Measurements from ENCODE around the gene SPIRE2.

Gene SPIRE2

DNA sequence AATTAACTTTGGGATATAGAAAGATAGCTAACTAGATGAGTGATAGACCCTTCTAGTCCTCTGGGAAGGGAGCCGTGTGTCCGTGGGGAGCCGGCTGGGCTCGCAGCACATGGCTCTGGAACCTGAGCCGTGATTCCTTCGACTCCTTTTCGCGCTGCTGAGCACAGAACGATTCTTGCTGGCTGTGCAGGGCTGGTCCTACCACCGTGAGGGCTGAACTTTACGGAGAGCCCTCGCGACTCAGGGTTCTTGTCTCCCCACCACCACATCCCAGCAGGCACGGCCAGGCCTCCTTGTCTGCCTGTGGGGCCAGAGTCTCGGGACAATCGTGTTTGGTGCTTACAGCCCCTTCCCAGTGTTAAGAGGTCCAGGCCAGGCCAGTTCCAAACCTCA lies 31.3 kb downstream of the SPIRE2 start:
- no peaks in the 10 kb centered on the region for H3K9me3 ChIP-seq (replicated peaks; ENCODE audit: low read length)
- no peaks in the 10 kb centered on the region for H3K27me3 ChIP-seq (ENCODE audit: control insufficient read depth, insufficient read depth, low read length)
- no peak overlapping the region for H3K9ac ChIP-seq (ENCODE audit: low read depth, low read length)
- H3K4me3 ChIP-seq (ENCODE audit: low read length): no peak overlapping the region
- no peaks in the 10 kb centered on the region for H3K36me3 ChIP-seq (ENCODE audit: insufficient read depth, low read length)
- H3K4me2 ChIP-seq (ENCODE audit: low read length): no peak overlapping the region
- peaks cover 13% of the 10 kb centered on the region for H3K4me1 ChIP-seq (ENCODE audit: control insufficient read depth, insufficient read depth, low read length)

DNA sequence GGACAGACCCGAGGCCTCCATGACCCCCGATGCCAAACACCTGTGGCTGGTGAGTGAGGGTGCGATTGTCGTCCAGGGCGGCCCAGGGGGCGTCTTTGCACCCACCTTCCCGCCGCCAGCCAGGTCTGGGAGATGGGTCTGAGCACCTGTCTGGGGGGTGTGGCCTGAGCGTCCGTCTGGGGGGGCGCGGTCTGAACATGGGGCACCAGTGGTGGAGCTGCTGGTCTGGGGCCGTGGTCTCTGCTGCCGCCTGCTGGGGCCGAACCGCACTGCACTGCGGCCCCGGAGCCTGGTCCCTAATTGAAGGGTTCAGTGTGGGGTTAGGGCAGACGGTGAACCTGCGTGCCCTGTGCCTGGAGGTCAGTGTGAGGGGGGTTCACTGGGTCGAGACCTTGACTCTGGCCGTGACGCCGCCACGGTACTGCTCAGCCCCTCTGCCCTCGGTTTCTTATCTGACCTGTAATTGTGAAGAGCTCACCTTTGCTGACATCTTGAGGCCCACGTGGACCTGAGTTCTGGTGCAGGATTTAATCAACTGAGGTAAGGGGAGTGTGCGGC lies 32.6 kb downstream of the SPIRE2 start:
- Histone ChIP-seq H3K9ac (ENCODE audit: low read depth, low read length) (no peak overlapping the region), H3K36me3 (ENCODE audit: insufficient read depth, low read length) (no peaks in the 10 kb centered on the region), H3K4me1 (ENCODE audit: control insufficient read depth, insufficient read depth, low read length) (peaks cover 15% of the 10 kb centered on the region), H3K27me3 (ENCODE audit: control insufficient read depth, insufficient read depth, low read length) (no peaks in the 10 kb centered on the region), H3K9me3 (replicated peaks; ENCODE audit: low read length) (no peaks in the 10 kb centered on the region), H3K4me2 (ENCODE audit: low read length) (no peak overlapping the region), H3K4me3 (ENCODE audit: low read length) (no peak overlapping the region)

DNA sequence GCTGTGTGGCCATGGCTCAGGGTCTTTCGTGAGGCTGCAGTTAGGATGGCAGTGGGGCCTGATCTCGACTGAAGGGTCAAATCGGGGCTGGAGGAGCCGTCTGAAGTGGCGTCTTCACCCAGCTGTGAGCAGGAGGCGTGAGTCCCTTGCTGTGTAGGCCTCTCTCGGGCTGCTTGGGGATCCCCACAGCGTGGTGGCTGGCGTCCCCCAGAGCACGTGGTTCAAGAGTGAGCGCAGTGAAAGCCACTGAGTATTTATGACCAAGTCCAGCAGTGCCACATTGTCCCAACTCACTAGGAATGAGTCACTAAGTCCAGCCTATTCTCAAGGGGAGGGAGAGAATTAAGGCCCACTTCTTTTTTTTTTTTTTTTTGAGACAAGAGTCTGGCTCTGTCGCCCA lies 33.4 kb downstream of the SPIRE2 start:
- H3K9ac ChIP-seq (ENCODE audit: low read depth, low read length): no peak overlapping the region
- H3K9me3 ChIP-seq (replicated peaks; ENCODE audit: low read length): no peaks in the 10 kb centered on the region
- no peak overlapping the region for H3K4me2 ChIP-seq (ENCODE audit: low read length)
- no peak overlapping the region for H3K4me3 ChIP-seq (ENCODE audit: low read length)
- H3K27me3 ChIP-seq (ENCODE audit: control insufficient read depth, insufficient read depth, low read length): no peaks in the 10 kb centered on the region
- H3K36me3 ChIP-seq (ENCODE audit: insufficient read depth, low read length): no peaks in the 10 kb centered on the region
- H3K4me1 ChIP-seq (ENCODE audit: control insufficient read depth, insufficient read depth, low read length): peaks cover 15% of the 10 kb centered on the region

DNA sequence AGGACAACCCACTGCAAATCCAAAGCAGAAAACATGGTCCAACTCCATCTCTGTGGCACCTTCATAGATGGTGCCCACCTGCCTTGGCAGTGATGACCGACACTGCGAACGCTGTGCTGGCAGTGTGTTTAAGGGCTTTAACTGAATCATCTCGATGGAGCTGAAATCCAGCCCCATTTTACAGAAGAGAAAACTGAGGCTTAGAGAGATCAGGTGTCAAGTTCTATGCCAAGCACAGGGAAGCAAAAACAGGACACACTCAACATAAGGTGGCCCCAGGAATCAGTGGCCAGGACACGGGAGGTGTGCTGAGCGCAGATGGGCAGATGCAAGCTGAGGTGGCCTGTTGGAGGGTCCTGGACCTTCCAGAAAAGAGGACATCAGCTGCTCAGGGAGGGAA lies 34.5 kb downstream of the SPIRE2 start:
- Histone ChIP-seq H3K4me1 (ENCODE audit: control insufficient read depth, insufficient read depth, low read length) (peaks cover 15% of the 10 kb centered on the region), H3K9me3 (replicated peaks; ENCODE audit: low read length) (no peaks in the 10 kb centered on the region), H3K27me3 (ENCODE audit: control insufficient read depth, insufficient read depth, low read length) (no peaks in the 10 kb centered on the region), H3K9ac (ENCODE audit: low read depth, low read length) (no peak overlapping the region), H3K4me2 (ENCODE audit: low read length) (no peak overlapping the region), H3K4me3 (ENCODE audit: low read length) (no peak overlapping the region), H3K36me3 (ENCODE audit: insufficient read depth, low read length) (no peaks in the 10 kb centered on the region)

DNA sequence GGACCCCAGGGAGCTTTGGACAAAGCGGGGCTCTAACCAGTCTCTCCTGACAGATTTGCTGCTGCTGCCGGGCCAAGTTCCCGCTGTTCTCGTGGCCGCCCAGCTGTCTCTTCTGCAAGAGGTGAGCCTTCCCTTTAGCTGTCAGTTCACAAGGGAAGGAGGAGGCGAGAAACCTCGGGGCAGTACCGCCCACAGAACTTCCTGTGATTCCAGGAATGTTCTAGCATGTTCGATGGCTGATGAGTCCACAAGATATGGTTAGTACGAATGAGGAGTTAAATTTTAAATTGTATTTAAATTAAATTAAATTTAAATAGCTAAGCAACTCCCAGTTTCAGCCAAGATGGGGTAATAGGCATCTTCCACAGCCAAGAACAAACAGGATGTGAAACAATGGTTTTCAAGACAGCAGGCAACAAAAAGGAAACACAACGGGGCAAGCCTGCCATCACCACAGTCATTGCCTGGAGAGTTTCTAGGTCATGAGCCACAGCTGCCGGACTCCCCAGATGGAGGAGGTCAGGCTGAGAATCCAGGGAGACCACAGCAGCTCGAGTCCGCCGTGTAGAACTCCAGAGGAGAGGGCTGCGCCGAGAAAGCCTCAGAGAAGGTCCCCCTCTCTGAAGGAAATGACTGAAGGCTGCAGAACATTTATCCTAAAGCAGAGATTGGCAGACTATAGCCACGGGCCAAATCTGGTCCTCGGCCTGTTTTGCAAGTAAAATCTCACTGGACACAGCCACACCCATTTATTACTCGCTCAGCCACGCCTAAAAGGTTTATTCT lies 35.7 kb downstream of the SPIRE2 start:
- no peak overlapping the region for H3K4me3 ChIP-seq (ENCODE audit: low read length)
- H3K27me3 ChIP-seq (ENCODE audit: control insufficient read depth, insufficient read depth, low read length): no peaks in the 10 kb centered on the region
- peaks cover 15% of the 10 kb centered on the region for H3K4me1 ChIP-seq (ENCODE audit: control insufficient read depth, insufficient read depth, low read length)
- H3K36me3 ChIP-seq (ENCODE audit: insufficient read depth, low read length): no peaks in the 10 kb centered on the region
- no peak overlapping the region for H3K9ac ChIP-seq (ENCODE audit: low read depth, low read length)
- H3K9me3 ChIP-seq (replicated peaks; ENCODE audit: low read length): no peaks in the 10 kb centered on the region
- no peak overlapping the region for H3K4me2 ChIP-seq (ENCODE audit: low read length)

DNA sequence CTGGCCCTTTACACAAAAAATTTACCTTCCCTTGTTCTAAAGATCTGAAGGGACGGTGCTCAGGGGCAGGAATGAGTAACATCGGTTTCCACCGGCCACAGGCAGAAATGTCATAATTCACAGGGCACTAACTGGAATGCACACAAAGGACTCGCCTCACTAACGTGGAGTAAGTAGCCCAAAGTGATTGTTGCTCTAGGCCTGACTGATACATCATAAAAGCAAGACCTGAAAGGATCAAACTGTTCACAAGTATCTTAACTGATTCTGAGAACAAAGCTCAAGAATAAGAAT lies 36.2 kb downstream of the SPIRE2 start:
- Histone ChIP-seq H3K27me3 (ENCODE audit: control insufficient read depth, insufficient read depth, low read length) (no peaks in the 10 kb centered on the region), H3K9ac (ENCODE audit: low read depth, low read length) (no peak overlapping the region), H3K9me3 (replicated peaks; ENCODE audit: low read length) (no peaks in the 10 kb centered on the region), H3K4me3 (ENCODE audit: low read length) (no peak overlapping the region), H3K4me1 (ENCODE audit: control insufficient read depth, insufficient read depth, low read length) (peaks cover 15% of the 10 kb centered on the region), H3K36me3 (ENCODE audit: insufficient read depth, low read length) (no peaks in the 10 kb centered on the region), H3K4me2 (ENCODE audit: low read length) (no peak overlapping the region)

DNA sequence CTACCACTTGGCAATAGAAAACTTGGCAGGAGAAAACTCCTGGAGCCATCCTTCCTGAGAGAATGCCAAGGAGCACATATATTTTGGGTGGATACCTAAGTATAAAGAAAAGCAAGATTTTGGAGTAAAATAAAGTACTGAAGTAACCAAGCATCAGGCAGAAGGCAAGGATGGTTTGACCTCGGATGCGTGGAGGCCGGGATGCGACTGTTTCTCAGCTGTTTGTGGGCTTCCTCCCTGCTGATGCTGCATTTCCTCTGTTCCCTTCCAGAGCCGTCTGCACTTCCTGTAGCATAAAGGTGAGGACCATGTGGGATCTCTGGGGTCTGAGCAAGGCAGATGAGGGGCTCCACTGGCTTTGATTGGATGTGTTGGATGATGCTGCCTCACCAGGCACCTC lies 39.6 kb downstream of the SPIRE2 start:
- no peak overlapping the region for H3K9ac ChIP-seq (ENCODE audit: low read depth, low read length)
- H3K9me3 ChIP-seq (replicated peaks; ENCODE audit: low read length): no peaks in the 10 kb centered on the region
- H3K4me2 ChIP-seq (ENCODE audit: low read length): no peak overlapping the region
- no peaks in the 10 kb centered on the region for H3K36me3 ChIP-seq (ENCODE audit: insufficient read depth, low read length)
- peaks cover 22% of the 10 kb centered on the region for H3K4me1 ChIP-seq (ENCODE audit: control insufficient read depth, insufficient read depth, low read length)
- H3K27me3 ChIP-seq (ENCODE audit: control insufficient read depth, insufficient read depth, low read length): no peaks in the 10 kb centered on the region
- no peak overlapping the region for H3K4me3 ChIP-seq (ENCODE audit: low read length)

DNA sequence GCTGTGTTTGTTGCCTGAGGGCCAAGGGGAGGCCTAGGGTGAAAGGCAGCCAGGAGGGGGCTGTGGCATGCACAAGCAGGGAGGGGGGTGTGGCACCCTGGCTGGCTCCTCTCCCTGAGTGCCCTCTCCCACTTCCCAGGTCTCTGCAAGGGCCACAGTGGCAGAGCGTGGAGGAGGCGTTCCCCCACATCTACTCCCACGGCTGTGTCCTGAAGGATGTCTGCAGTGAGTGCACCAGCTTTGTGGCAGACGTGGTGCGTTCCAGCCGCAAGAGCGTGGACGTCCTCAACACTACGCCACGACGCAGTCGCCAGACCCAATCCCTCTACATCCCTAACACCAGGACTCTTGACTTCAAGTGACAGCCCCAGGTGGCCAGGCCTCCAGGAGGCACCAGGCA lies 41.6 kb downstream of the SPIRE2 start:
- no peak overlapping the region for H3K9ac ChIP-seq (ENCODE audit: low read depth, low read length)
- no peak overlapping the region for H3K4me3 ChIP-seq (ENCODE audit: low read length)
- H3K4me1 ChIP-seq (ENCODE audit: control insufficient read depth, insufficient read depth, low read length): peaks cover 15% of the 10 kb centered on the region
- no peaks in the 10 kb centered on the region for H3K9me3 ChIP-seq (replicated peaks; ENCODE audit: low read length)
- H3K36me3 ChIP-seq (ENCODE audit: insufficient read depth, low read length): peaks cover under 1% of the 10 kb centered on the region
- H3K27me3 ChIP-seq (ENCODE audit: control insufficient read depth, insufficient read depth, low read length): no peaks in the 10 kb centered on the region
- H3K4me2 ChIP-seq (ENCODE audit: low read length): no peak overlapping the region

DNA sequence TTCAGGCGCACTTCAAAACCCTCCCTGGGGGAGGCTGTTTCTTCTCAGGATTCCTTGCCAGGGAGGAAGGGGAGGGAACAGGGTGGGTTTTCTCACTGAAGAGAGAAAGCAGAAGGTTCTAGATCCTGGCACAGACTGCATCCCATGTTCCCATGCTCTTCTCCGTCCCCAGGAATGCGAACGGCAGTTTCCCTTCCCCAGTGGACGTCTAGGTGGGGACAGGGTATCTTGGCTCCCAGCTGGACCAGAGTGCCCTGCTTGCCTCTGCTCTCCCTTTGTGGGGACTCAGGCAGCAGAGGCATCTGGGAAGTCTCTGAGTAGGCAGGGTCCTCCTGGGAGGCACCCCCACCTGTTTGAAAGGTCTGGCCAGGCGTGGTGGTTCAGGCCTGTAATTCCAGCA lies 42.2 kb downstream of the SPIRE2 start:
- Histone ChIP-seq H3K4me2 (ENCODE audit: low read length) (no peak overlapping the region), H3K27me3 (ENCODE audit: control insufficient read depth, insufficient read depth, low read length) (no peaks in the 10 kb centered on the region), H3K36me3 (ENCODE audit: insufficient read depth, low read length) (peaks cover 4% of the 10 kb centered on the region), H3K9me3 (replicated peaks; ENCODE audit: low read length) (no peaks in the 10 kb centered on the region), H3K9ac (ENCODE audit: low read depth, low read length) (no peak overlapping the region), H3K4me1 (ENCODE audit: control insufficient read depth, insufficient read depth, low read length) (peaks cover 18% of the 10 kb centered on the region), H3K4me3 (ENCODE audit: low read length) (no peak overlapping the region)

DNA sequence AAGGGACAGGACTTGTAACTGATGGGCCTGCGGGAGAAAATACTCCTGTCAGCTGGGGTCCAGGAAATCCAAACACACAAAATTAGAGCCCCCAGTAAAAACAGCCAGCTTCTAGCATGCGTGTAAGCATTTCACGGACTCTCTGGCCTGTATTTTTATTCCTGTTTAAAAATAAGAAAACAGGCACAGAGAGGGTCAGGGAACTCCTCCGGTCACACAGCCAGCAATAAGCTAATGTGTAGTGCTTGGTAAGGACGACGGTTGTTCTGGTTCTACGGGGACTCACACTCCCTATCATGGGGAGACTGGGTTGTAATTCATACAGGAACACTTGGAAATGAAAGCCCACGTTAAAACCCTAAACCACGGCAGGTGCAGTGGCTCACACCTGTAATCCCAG lies 43.6 kb downstream of the SPIRE2 start:
- Histone ChIP-seq H3K9me3 (replicated peaks; ENCODE audit: low read length) (no peaks in the 10 kb centered on the region), H3K27me3 (ENCODE audit: control insufficient read depth, insufficient read depth, low read length) (no peaks in the 10 kb centered on the region), H3K4me3 (ENCODE audit: low read length) (no peak overlapping the region), H3K4me1 (ENCODE audit: control insufficient read depth, insufficient read depth, low read length) (peaks cover 23% of the 10 kb centered on the region), H3K4me2 (ENCODE audit: low read length) (no peak overlapping the region), H3K36me3 (ENCODE audit: insufficient read depth, low read length) (peaks cover 11% of the 10 kb centered on the region), H3K9ac (ENCODE audit: low read depth, low read length) (no peak overlapping the region)

DNA sequence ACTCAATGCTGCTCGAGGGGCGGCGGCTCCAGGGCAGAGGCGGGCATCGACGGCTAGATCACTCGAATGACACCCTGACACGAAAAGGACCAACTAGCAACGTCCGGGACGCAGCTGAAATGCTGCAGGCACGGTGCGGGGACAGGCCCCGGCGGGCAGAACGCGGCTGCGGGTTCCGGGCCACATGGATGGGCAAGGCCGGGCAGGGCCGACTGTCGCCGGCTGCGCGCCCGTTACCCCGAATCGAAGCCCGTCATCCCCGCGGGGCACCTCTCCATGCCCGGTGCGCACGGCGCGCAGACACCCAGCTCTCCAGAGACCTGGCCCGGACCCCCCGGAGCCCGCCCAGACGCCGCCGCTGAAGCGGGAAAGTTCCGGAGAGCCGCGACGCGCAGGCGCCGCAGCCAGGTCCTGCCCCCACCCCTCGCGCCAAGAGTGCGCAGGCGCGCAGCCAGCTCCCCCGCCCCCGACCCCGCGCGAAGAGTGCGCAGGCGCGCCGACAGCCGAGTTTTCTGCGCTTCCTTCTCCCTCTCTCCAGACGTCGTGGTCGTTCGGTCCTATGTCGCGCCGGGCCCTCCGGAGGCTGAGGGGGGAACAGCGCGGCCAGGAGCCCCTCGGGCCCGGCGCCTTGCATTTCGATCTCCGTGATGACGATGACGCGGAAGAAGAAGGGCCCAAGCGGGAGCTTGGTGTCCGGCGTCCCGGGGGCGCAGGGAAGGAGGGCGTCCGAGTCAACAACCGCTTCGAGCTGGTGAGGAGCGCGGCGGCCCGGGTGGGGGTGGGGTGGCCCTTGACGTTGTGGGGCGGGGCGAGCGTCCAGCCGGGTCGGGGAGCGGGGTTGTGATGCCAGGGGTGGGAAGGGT lies 45.1 kb downstream of the SPIRE2 start, which contains the start of gene TCF25:
Gene TCF25, plus strand, starts transcription at position 484 of the 863 bp plus-strand sequence. Its CDS starts 76 bp downstream, at position 560.
- H3K4me3 ChIP-seq (ENCODE audit: low read length): peak within 1 kb of the TSS; percentile 100
- H3K36me3 ChIP-seq (ENCODE audit: insufficient read depth, low read length): peaks cover 14% of the 10 kb centered on the region
- H3K4me2 ChIP-seq (ENCODE audit: low read length): peak within 1 kb of the TSS; percentile 99
- H3K27me3 ChIP-seq (ENCODE audit: control insufficient read depth, insufficient read depth, low read length): no peaks in the 10 kb centered on the region
- H3K4me1 ChIP-seq (ENCODE audit: control insufficient read depth, insufficient read depth, low read length): peaks cover 23% of the 10 kb centered on the region
- H3K9ac ChIP-seq (ENCODE audit: low read depth, low read length): peak within 1 kb of the TSS; percentile 100
- no peaks in the 10 kb centered on the region for H3K9me3 ChIP-seq (replicated peaks; ENCODE audit: low read length)

Measured in skeletal muscle satellite cell (primary cell).